Smooth muscle cell (in vitro differentiated cells): ENCODE results near the gene SLC4A9. TPM values are rescaled to one million over a fixed set of nuclear protein-coding genes. Genes with fewer than 3 reads are reported as not detected.
"Not testable (repeated sequence)": the region's sequence is repeated elsewhere in the genome, so short reads cannot be mapped to it uniquely, and the experiment has no call there.

Source experiments
- DNase-seq: peaks from one replicate; lab custom pipeline; 2025; ENCODE audit not compliant: unreplicated experiment; lab: John Stamatoyannopoulos, UW
- H2AFZ ChIP-seq: fragments of 200-600 bp; sonication (generic); 2 replicates; pipeline ENCODE4 v1.6.0; 2016; ENCODE audit warnings: antibody characterized with exemption, low read depth, mild to moderate bottlenecking
- H3F3A ChIP-seq: fragments of 200-600 bp; sonication (generic); 2 replicates; pipeline ENCODE4 v1.6.0; 2017; ENCODE audit warnings: antibody characterized with exemption, low read depth
- H3K27ac ChIP-seq: fragments of 200-600 bp; sonication (generic); 2 replicates; pipeline ENCODE4 v1.5.1; 2016; ENCODE audit warnings: low read depth, mild to moderate bottlenecking
- H3K27me3 ChIP-seq: fragments of 200-600 bp; sonication (generic); 2 replicates; pipeline ENCODE4 v1.6.1; 2016; ENCODE audit warnings: low read depth, mild to moderate bottlenecking
- H3K36me3 ChIP-seq: fragments of 200-600 bp; sonication (generic); 2 replicates; pipeline ENCODE4 v1.5.1; 2016; ENCODE audit warnings: low read depth
- H3K4me1 ChIP-seq: fragments of 200-600 bp; sonication (generic); 2 replicates; pipeline ENCODE4 v1.5.1; 2016; ENCODE audit warnings: low read depth
- H3K4me2 ChIP-seq: fragments of 200-600 bp; sonication (generic); 2 replicates; pipeline ENCODE4 v1.6.0; 2016; ENCODE audit warnings: mild to moderate bottlenecking
- H3K4me3 ChIP-seq: fragments of 200-600 bp; sonication (generic); 2 replicates; pipeline ENCODE4 v1.5.1; 2016; ENCODE audit warnings: mild to moderate bottlenecking
- H3K79me2 ChIP-seq: fragments of 200-600 bp; sonication (generic); 2 replicates; pipeline ENCODE4 v1.6.0; 2016; ENCODE audit warnings: low read depth, mild to moderate bottlenecking
- H3K9ac ChIP-seq: fragments of 200-600 bp; sonication (generic); 2 replicates; pipeline ENCODE4 v1.6.0; 2016; ENCODE audit warnings: low read depth
- H3K9me3 ChIP-seq: fragments of 200-600 bp; sonication (generic); replicated peaks from 2 replicates; pipeline ENCODE4 v1.5.1; 2016; ENCODE audit warnings: low read depth
- H4K20me1 ChIP-seq: fragments of 200-600 bp; sonication (generic); 2 replicates; pipeline ENCODE4 v1.6.0; 2016; ENCODE audit warnings: low read depth
- WGBS: methylation state at CpG from one replicate; pipeline ENCODE4 v1.1.7; 2016; ENCODE audit warnings: low lambda C conversion rate; 5-methylcytosine and 5-hydroxymethylcytosine counted together
- polyA plus RNA-seq: library from polyadenylated mRNA; unstranded; fragments of >200 nt; fragmentation: Nextera tagmentation; extraction: Ambion mirVana; gene quantifications from 2 replicates; pipeline ENCODE4 v1.2.1, GENCODE V29; 2016
- total RNA-seq: library from RNA; depleted of rRNA; stranded (reverse); fragments of >200 nt; gene quantifications from 2 replicates; pipeline ENCODE4 v1.2.3, GENCODE V29; 2014
- TF ChIP-seq, protein P1 (sequence below): fragments of 200-600 bp; sonication (generic); IDR thresholded peaks from 2 replicates; pipeline ENCODE4 v1.5.1; 2017; ENCODE audit warnings: borderline replicate concordance, mild to moderate bottlenecking, antibody characterized with exemption; ENCODE audit not compliant: insufficient read depth, poor library complexity, severe bottlenecking

Gene SLC4A9
- total and polyA plus RNA-seq, 2 experiments from 2014 or later = not detected

DNA sequence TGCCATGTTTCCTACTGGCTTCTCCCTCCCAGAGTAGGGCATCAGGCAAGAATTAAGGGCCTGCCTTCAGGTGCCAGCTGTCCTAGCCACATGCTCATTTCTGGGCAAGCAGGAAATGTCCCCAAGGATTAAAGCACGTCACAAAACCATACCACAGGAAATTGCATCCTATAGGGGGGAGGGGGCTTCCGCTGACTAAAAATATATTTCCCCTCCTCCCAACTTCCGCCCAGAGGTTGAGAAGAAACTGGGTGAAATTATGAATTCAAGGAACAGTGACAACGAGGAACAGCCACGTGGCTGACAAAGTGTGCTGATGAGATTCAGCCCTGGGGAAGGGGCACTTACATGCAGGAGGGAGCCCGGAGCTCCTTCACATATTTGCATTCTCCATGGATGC lies 17.7 kb upstream of the SLC4A9 start:
- Histone ChIP-seq H3K4me1 (peaks cover 10% of the 10 kb centered on the region), H3K79me2 (peaks cover 45% of the 10 kb centered on the region), H4K20me1 (peaks cover 54% of the 10 kb centered on the region), H3F3A (peaks cover 12% of the 10 kb centered on the region), H3K27ac (no peak overlapping the region), H3K9ac (no peak overlapping the region), H3K4me3 (no peak overlapping the region), H2AFZ (no peak overlapping the region), H3K27me3 (no peaks in the 10 kb centered on the region), H3K9me3 (no peaks in the 10 kb centered on the region), H3K4me2 (no peak overlapping the region), H3K36me3 (no peaks in the 10 kb centered on the region)
- TF ChIP-seq, protein P1, sequence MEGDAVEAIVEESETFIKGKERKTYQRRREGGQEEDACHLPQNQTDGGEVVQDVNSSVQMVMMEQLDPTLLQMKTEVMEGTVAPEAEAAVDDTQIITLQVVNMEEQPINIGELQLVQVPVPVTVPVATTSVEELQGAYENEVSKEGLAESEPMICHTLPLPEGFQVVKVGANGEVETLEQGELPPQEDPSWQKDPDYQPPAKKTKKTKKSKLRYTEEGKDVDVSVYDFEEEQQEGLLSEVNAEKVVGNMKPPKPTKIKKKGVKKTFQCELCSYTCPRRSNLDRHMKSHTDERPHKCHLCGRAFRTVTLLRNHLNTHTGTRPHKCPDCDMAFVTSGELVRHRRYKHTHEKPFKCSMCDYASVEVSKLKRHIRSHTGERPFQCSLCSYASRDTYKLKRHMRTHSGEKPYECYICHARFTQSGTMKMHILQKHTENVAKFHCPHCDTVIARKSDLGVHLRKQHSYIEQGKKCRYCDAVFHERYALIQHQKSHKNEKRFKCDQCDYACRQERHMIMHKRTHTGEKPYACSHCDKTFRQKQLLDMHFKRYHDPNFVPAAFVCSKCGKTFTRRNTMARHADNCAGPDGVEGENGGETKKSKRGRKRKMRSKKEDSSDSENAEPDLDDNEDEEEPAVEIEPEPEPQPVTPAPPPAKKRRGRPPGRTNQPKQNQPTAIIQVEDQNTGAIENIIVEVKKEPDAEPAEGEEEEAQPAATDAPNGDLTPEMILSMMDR = no peak
- DNase-seq = no peak
- WGBS = 81% methylated on average over 6 of the region's 6 CpGs

DNA sequence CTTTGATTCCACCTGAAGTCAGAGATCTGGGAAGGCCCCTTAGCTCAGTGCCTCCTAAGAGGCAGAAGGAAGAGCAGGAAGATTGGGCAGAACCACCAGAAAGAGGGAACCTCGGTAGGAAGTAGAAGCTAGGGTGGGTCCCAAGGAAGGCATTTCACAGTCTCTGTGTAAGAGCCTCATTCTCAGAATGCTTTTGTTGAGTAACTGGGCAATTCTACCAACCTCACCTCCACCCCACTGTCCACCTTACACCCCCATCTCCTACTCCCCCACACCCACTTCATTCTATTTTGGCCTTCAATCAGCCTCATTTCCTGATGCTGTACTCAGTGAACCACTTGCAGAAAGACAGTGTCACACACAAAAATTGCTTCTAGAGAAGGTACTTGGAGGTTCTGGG lies 17.1 kb upstream of the SLC4A9 start:
- Histone ChIP-seq H3K4me3 (no peak overlapping the region), H3K4me2 (no peak overlapping the region), H3K9ac (no peak overlapping the region)

DNA sequence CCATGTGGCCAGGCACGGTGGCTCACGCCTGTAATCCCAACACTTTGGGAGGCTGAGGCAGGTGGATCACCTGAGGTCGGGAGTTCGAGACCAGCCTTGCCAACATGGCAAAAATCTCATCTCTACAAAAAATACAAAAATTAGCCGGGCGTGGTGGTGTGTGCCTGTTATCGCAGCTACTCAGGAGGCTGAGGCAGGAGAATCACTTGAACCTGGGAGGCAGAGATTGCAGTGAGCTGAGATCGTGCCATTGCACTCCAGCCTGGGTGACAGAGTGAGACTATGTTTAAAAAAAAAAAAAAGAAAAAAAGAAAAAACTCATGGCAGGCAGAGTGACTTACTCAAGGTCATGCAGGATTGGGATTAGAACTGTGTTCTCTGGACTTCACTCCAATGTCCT lies 16.1 kb upstream of the SLC4A9 start:
- H3K4me1 ChIP-seq = peaks cover 10% of the 10 kb centered on the region
- H3K9me3 ChIP-seq, H3K27ac ChIP-seq, H3F3A ChIP-seq, H3K4me3 ChIP-seq, H3K36me3 ChIP-seq, H3K27me3 ChIP-seq, H2AFZ ChIP-seq, H3K4me2 ChIP-seq, H3K9ac ChIP-seq, DNase-seq: not testable (repeated sequence)
- H3K79me2 ChIP-seq = peaks cover 41% of the 10 kb centered on the region
- 95% methylated on average over 8 of the region's 8 CpGs for WGBS
- peaks cover 49% of the 10 kb centered on the region for H4K20me1 ChIP-seq

More for the DNA sequence above, 17.1 kb upstream of the SLC4A9 start:
- no peaks in the 10 kb centered on the region for H3K9me3 ChIP-seq
- 76% methylated on average over 1 of the region's 1 CpG for WGBS
- peaks cover 10% of the 10 kb centered on the region for H3K4me1 ChIP-seq
- H3F3A ChIP-seq = peaks cover 12% of the 10 kb centered on the region
- TF ChIP-seq, protein P1 = no peak
- H4K20me1 ChIP-seq = peaks cover 54% of the 10 kb centered on the region
- H2AFZ ChIP-seq = no peak overlapping the region
- no peak overlapping the region for H3K27ac ChIP-seq
- H3K79me2 ChIP-seq = peaks cover 41% of the 10 kb centered on the region
- no peak for DNase-seq
- no peaks in the 10 kb centered on the region for H3K36me3 ChIP-seq
- no peaks in the 10 kb centered on the region for H3K27me3 ChIP-seq

DNA sequence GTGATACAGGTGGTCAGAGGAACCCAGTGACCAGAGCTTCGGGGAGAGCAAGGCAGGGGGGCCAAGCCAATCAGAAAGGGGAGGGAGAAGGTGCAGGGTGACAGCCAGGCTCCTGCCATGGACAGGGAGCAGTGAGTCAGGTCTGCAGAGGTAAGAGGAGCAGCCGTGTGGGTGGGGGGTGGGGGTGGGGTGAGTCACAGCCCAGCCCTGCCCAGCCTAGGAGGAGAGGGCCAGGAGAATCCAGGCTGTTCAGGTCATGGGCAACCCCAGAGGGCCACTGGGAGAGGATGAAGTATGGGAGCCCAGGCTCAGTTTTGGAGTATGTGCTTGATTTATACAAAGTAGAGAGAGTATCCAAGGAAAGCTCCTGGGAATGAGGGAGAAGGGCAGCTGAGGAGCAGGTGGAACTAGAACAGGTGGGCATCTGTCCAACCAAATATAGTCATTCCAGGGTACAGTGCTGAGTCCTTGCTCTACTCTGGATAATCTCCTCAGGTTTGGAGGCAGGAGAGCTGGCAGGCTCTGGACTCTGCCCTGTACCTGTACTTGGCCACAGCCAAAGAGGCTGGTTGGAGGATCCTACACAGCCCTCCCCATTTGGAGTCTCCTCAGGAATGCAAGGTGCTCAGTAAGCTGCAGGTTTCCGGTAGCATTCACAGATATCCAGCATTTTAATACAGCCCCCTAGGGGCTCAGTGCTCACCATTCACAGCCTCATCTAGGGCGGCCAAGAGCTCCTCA lies 15.1 kb upstream of the SLC4A9 start:
- H3K27ac ChIP-seq = peak overlapping the region; percentile 38
- no peaks in the 10 kb centered on the region for H3K36me3 ChIP-seq
- no peak overlapping the region for H2AFZ ChIP-seq
- H4K20me1 ChIP-seq = peaks cover 49% of the 10 kb centered on the region
- WGBS = 48% methylated on average over 4 of the region's 4 CpGs
- H3K4me2 ChIP-seq = peak overlapping the region; percentile 86
- peaks cover 6% of the 10 kb centered on the region for H3F3A ChIP-seq
- H3K79me2 ChIP-seq = peaks cover 41% of the 10 kb centered on the region
- H3K9me3 ChIP-seq = no peaks in the 10 kb centered on the region
- peak overlapping the region; percentile 76 for H3K9ac ChIP-seq
- H3K4me1 ChIP-seq = peaks cover 10% of the 10 kb centered on the region
- H3K4me3 ChIP-seq = peak overlapping the region; percentile 77
- no peaks in the 10 kb centered on the region for H3K27me3 ChIP-seq
- TF ChIP-seq, protein P1 = no peak
- no peak for DNase-seq
